ENCODE results near the gene CFAP210. TPM values are rescaled to one million over a fixed set of nuclear protein-coding genes. Genes with fewer than 3 reads are reported as not detected.
"Not testable (repeated sequence)": the region's sequence is repeated elsewhere in the genome, so short reads cannot be mapped to it uniquely, and the experiment has no call there.

CFAP210 gene
- total RNA-seq, 4 donors from 2014 or later, result not detected

DNA sequence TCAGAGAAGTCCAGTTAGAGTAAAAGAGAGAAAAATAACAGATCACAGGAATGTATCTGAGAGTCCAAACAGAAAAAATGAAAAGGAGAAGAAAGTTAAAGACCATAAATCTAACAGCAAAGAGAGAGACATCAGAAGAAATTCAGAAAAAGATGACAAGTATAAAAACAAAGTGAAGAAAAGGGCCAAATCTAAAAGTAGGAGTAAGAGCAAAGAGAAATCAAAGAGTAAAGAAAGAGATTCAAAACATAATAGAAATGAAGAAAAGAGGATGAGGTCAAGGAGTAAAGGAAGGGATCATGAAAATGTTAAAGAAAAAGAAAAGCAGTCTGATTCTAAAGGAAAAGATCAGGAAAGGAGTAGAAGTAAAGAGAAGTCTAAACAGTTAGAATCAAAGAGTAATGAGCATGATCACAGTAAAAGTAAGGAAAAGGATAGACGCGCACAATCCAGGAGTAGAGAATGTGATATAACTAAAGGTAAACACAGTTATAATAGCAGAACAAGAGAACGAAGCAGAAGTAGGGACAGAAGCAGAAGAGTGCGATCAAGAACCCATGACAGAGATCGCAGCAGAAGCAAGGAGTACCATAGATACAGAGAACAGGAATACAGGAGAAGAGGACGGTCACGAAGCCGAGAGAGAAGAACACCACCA is 57.6 kb downstream of the CFAP210 start:
- TF ChIP-seq, protein P1, sequence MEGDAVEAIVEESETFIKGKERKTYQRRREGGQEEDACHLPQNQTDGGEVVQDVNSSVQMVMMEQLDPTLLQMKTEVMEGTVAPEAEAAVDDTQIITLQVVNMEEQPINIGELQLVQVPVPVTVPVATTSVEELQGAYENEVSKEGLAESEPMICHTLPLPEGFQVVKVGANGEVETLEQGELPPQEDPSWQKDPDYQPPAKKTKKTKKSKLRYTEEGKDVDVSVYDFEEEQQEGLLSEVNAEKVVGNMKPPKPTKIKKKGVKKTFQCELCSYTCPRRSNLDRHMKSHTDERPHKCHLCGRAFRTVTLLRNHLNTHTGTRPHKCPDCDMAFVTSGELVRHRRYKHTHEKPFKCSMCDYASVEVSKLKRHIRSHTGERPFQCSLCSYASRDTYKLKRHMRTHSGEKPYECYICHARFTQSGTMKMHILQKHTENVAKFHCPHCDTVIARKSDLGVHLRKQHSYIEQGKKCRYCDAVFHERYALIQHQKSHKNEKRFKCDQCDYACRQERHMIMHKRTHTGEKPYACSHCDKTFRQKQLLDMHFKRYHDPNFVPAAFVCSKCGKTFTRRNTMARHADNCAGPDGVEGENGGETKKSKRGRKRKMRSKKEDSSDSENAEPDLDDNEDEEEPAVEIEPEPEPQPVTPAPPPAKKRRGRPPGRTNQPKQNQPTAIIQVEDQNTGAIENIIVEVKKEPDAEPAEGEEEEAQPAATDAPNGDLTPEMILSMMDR (IDR thresholded peaks at IDR 0.05), result no peak
- TF ChIP-seq POLR2A (IDR thresholded peaks at IDR 0.05) (no peak), EP300 (IDR thresholded peaks at IDR 0.05) (no peak), POLR2AphosphoS5 (IDR thresholded peaks at IDR 0.05) (no peak)
- H3K4me1 ChIP-seq, result no peaks in the 10 kb centered on the region
- H3K4me3 ChIP-seq, result no peak overlapping the region
- 97% methylated on average over 8 of the region's 8 CpGs for WGBS
- H3K27me3 ChIP-seq, result no peaks in the 10 kb centered on the region
- no peaks in the 10 kb centered on the region for H3K9me3 ChIP-seq
- DNase-seq (ENCODE audit: low spot score in 2 of 2), result no peak
- no peak overlapping the region for H3K27ac ChIP-seq
- H3K36me3 ChIP-seq, result peaks cover 73% of the 10 kb centered on the region

DNA sequence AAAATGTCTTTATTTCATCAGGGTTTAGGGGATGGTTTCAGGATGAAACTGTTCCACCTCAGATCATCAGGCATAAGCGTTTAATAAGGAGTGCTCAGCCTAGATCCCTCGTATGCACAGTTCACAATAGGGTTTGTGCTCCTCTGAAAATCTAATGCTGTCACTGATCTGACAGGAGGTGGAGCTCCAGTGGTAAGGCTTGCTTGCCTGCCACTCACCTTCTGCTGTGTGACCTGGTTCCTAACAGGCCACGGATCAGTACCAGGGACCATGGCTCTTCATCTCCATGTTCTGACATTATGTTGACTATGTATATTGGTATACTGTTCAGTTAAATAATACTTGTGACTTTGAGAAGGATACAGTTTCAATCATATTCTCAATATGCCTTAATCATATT is 68.4 kb downstream of the CFAP210 start:
- no peak for DNase-seq (ENCODE audit: low spot score in 2 of 2)
- peaks cover 47% of the 10 kb centered on the region for H3K36me3 ChIP-seq
- no peak overlapping the region for H3K4me3 ChIP-seq
- H3K27ac ChIP-seq, result no peak overlapping the region
- no peaks in the 10 kb centered on the region for H3K27me3 ChIP-seq
- H3K4me1 ChIP-seq, result no peaks in the 10 kb centered on the region
- TF ChIP-seq POLR2A (IDR thresholded peaks at IDR 0.05) (no peak), POLR2AphosphoS5 (IDR thresholded peaks at IDR 0.05) (no peak), EP300 (IDR thresholded peaks at IDR 0.05) (no peak)
- TF ChIP-seq, protein P1 (IDR thresholded peaks at IDR 0.05), result no peak
- H3K9me3 ChIP-seq, result no peaks in the 10 kb centered on the region
- WGBS, result 86% methylated on average over 3 of the region's 3 CpGs

DNA sequence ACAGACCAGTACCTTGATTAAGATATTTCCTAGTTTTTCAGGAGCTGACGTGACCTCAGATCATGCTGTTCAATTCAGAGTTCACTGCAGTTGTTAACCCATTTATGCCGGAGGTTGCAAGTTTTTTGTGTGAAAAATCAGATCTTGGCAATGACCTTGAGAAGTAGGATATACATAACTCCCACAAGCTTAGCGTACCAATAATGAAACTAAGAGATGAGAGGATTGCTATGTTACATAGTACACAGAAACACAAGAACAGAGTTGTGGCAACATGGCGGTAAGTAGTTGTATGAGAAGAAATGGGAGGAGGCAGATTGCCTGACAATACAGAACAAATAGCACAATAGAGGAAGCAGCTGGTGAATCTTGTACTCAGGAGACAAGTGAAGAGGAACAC is 71.0 kb downstream of the CFAP210 start:
- Histone ChIP-seq H3K27ac (no peak overlapping the region), H3K36me3 (peaks cover 53% of the 10 kb centered on the region), H3K27me3 (no peaks in the 10 kb centered on the region), H3K4me1 (no peaks in the 10 kb centered on the region), H3K4me3 (no peak overlapping the region), H3K9me3 (no peaks in the 10 kb centered on the region)
- WGBS, result 88% methylated on average over 4 of the region's 4 CpGs
- TF ChIP-seq, protein P1 (IDR thresholded peaks at IDR 0.05), result no peak
- TF ChIP-seq POLR2AphosphoS5 (IDR thresholded peaks at IDR 0.05) (no peak), EP300 (IDR thresholded peaks at IDR 0.05) (no peak), POLR2A (IDR thresholded peaks at IDR 0.05) (no peak)
- DNase-seq (ENCODE audit: low spot score in 2 of 2), result no peak

DNA sequence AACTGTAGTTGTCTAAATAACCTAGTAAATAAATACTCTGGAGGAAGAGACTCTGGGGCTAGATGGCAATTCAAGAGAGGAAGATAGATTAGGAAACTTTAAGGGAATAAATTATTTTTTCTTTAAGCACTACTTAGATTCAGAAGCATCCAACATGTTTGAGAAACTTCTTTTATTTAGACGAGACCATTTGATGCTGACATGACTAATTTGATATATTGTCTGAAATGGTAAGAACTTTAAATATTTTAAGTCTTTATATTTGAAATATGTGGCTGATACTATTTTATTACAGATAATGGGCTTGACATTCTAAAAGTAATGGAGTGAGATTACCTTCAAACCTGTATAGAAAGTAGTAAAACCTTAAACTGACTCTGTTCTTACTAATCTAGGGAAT is 73.7 kb downstream of the CFAP210 start:
- WGBS, result 82% methylated on average over 1 of the region's 1 CpG
- peaks cover 5% of the 10 kb centered on the region for H3K9me3 ChIP-seq
- no peak overlapping the region for H3K4me3 ChIP-seq
- H3K4me1 ChIP-seq, result no peaks in the 10 kb centered on the region
- peaks cover 68% of the 10 kb centered on the region for H3K36me3 ChIP-seq
- TF ChIP-seq POLR2AphosphoS5 (IDR thresholded peaks at IDR 0.05), result no peak
- TF ChIP-seq POLR2A (IDR thresholded peaks at IDR 0.05), result no peak
- TF ChIP-seq EP300 (IDR thresholded peaks at IDR 0.05), result no peak
- TF ChIP-seq, protein P1 (IDR thresholded peaks at IDR 0.05), result no peak
- DNase-seq (ENCODE audit: low spot score in 2 of 2), result no peak
- H3K27me3 ChIP-seq, result no peaks in the 10 kb centered on the region
- no peak overlapping the region for H3K27ac ChIP-seq

DNA sequence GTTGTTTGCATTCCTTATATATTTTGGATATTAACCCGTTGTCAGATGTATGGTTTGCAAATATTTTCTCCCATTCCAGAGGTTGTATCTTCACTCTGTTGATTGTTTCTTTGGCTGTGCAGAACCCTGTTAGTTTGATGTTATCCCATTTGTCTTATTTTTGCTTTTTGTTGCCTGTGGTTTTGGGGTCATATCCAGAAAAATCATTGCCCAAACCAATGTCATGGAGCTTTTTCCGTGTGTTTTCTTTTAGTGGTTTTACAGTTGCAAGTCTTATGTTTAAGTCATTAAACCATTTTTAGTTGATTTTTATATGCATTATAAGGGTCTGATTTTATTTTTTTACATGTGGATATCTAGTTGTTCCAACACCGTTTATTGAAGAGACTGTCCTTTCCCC is 74.3 kb downstream of the CFAP210 start:
- TF ChIP-seq, protein P1 (IDR thresholded peaks at IDR 0.05), result no peak
- TF ChIP-seq POLR2A (IDR thresholded peaks at IDR 0.05) (no peak), EP300 (IDR thresholded peaks at IDR 0.05) (no peak), POLR2AphosphoS5 (IDR thresholded peaks at IDR 0.05) (no peak)
- H3K4me1 ChIP-seq, result no peaks in the 10 kb centered on the region
- no peak for DNase-seq (ENCODE audit: low spot score in 2 of 2)
- no peak overlapping the region for H3K4me3 ChIP-seq
- H3K27me3 ChIP-seq, result no peaks in the 10 kb centered on the region
- no peak overlapping the region for H3K27ac ChIP-seq
- H3K9me3 ChIP-seq, result peaks cover 5% of the 10 kb centered on the region
- peaks cover 74% of the 10 kb centered on the region for H3K36me3 ChIP-seq
- WGBS, result 44% methylated on average over 3 of the region's 3 CpGs

DNA sequence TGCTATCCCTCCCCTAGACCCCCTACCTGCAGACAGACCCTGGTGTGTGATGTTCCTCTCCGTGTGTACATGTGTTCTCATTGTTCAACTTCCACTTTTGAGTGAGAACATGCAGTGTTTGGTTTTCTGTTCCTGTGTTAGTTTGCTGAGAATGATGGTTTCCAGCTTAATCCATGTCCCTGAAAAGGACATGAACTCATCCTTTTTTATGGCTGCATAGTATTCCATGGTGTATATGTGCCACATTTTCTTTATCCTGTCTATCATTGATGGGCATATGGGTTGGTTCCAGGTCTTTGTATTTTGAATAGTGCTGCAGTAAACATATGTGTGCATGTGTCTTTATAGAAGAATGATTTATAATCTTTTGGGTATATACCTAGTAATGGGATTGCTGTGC is 78.2 kb downstream of the CFAP210 start:
- H3K36me3 ChIP-seq, result peaks cover 70% of the 10 kb centered on the region
- not testable (repeated sequence) for H3K4me1 ChIP-seq; H3K27ac ChIP-seq; H3K4me3 ChIP-seq; H3K27me3 ChIP-seq; H3K9me3 ChIP-seq; DNase-seq (ENCODE audit: low spot score in 2 of 2)
- 73% methylated on average over 1 of the region's 1 CpG for WGBS

All from suprapubic skin (tissue), 4 donors.